ENCODE data around the gene WASF3.

Gene WASF3, protein sequence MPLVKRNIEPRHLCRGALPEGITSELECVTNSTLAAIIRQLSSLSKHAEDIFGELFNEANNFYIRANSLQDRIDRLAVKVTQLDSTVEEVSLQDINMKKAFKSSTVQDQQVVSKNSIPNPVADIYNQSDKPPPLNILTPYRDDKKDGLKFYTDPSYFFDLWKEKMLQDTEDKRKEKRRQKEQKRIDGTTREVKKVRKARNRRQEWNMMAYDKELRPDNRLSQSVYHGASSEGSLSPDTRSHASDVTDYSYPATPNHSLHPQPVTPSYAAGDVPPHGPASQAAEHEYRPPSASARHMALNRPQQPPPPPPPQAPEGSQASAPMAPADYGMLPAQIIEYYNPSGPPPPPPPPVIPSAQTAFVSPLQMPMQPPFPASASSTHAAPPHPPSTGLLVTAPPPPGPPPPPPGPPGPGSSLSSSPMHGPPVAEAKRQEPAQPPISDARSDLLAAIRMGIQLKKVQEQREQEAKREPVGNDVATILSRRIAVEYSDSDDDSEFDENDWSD

DNA sequence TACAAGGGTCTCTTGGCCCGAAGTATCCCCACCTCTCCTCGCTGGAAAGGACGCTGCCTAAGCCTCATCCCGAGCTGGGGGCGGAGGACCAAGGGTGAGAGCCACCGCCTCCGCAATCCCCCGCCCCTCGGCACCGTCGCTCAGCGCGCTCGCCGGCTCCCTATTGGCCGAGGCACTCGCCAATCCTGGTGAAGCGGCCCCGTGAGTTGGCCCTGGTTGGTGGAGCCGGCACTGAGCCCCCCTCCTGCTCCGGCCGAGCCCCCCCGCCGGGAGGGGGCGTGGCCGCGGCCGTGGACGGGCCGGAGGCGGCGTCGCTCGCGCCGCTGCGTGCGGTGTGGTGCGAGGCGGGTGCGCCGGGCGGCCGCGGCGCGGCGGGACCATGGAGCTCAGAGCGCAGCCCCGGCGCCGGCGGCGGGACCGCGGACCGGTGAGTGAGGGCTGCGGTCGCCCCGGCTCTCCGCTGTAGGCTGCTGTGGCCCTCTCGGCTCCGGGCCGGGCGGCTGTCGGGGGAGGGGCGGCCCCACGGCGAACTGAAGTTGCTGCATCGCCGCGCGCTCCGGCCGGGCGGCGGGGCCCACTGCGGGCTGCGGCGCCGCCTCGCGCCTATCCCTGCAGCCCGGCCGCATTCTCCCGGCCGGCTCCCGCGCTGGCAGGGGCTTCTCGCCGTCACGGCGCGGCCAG is at the start of gene WASF3:
WASF3 (plus strand) TSS at position 291 of the 681 bp plus-strand sequence. CDS start 84,588 bp downstream, outside the sequence.
- DNase-seq (ENCODE audit: low read depth in 2 of 2): peak in 1 of 2 donors; percentile 30

DNA sequence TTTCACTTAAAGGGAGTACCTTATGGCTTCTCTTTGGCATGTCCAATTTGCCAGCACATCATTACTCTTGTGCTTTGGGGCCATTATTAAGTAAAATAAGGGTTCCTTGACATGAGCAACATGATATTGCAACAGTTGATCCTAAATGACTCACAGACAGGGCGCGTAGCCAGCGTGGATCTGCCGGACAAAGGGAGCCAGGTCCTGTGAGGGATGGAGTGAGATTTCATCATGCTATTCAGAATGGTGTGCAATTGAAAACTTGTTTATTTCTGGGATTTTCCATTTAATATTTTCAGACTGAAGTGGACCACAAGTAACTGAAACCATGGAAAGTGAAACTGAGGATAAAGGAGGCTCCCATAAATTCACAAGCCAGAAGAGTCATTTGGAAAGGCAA is 48.6 kb upstream of the WASF3 start:
- DNase-seq (ENCODE audit: low read depth in 2 of 2): no peak

DNA sequence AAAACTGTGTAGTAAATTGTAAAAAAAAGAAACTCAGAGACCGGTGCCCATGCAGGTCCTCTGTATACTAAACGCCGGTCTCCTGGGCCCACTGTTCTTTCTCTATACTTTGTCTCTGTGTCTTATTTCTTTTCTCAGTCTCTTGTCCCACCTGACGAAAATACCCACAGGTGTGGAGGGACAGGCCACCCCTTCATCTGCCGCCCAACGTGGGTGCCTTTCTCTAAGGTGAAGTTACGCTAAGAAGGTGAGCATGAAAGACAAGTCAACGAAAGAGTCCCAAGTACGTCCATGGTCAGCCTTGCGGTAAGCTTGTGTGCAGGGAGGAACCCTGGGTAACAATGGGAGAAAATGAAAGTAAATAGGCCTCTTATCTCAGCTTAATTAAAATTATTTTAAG is 48.0 kb upstream of the WASF3 start:
- DNase-seq (ENCODE audit: low read depth in 2 of 2): no peak

DNA sequence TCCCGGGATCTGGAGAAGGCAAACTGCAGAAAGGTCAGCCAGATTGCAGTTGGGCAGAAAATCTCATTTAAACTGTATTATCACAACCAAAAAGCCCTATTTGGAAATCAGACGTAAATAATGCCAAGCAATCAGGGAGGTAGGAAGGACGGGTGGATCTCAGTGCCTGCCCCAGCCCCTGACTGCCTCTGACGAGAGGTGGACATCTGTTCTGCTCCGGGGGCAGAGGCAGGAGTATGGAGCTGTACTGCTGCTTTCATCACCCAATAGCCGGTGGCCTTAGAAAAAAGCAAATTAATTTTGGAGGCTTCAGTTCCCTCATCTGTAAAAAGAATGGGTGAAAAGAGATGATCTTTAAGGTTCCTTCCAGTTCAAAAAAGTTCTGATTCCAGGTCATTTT is 43.6 kb upstream of the WASF3 start:
- no peak for DNase-seq (ENCODE audit: low read depth in 2 of 2)

GRCh38 chr13:26515721-26516120 is 41.8 kb upstream of the WASF3 start:
- no peak for DNase-seq (ENCODE audit: low read depth in 2 of 2)

DNA sequence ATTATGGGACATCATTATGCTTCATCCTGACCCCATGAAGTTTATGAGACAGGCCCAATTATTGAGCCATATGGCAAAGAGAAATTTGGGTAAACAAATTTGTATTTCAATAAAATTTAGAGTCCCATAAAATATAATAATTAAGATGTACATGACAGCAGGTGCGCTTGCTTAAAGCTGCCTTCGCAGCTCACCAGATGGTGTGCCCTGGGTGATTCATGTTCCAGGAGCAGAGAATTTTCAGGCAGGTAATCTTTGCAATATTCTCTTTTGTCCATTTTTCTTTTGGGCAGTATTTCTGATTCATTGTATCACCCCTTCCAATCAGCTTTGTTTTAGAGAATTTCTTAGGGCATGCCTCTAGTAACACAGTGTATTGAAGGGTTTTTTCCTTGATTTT is 39.5 kb upstream of the WASF3 start:
- no peak for DNase-seq (ENCODE audit: low read depth in 2 of 2)

- DNase-seq (ENCODE audit: low read depth in 2 of 2): no peak
Observed at GRCh38 chr13:26518451-26518959, 39.0 kb upstream of the WASF3 start.

- no peak for DNase-seq (ENCODE audit: low read depth in 2 of 2)
Observed at GRCh38 chr13:26522571-26522970, 34.9 kb upstream of the WASF3 start.

- DNase-seq (ENCODE audit: low read depth in 2 of 2): no peak
Observed at GRCh38 chr13:26523007-26523406, 34.5 kb upstream of the WASF3 start.

DNA sequence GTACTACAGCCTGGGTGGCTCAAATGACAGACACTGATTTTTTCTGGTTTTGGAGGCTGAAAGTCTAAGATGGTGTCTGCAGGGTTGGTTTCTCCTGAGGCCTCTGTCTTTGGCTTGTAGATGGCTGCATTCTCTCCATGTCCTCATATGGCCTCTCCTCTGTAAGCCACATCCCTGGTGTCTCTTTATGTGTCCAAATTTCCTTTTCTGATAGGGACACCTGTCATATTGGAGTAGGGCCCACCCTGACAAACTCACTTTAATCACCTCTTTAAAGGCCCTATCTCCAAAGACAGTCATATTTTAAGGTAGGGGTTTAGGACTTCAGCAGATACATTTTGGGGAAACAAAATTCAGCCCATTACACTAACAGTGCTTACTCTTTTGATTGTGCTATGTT is 32.0 kb upstream of the WASF3 start:
- no peak for DNase-seq (ENCODE audit: low read depth in 2 of 2)

- DNase-seq (ENCODE audit: low read depth in 2 of 2): no peak
Observed at GRCh38 chr13:26526702-26527216, 30.7 kb upstream of the WASF3 start.

DNA sequence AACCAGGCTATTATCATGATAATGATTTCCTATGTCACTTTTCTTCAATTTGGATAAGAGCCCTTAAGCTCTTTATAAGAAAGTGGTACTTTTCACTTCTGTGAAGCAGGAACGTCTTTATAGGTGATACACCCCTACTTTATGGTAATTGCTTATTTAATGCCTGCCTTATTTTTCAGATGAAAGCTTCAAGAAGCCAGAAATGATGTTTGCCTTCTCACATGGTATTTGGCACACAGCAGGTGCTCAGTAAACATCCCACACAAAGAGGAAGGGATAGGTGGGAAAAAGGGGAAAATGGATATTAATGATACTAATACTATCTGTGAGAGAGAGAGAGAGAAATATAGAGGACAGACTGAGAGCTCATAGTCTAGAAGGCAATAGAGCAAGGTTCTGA is 29.0 kb upstream of the WASF3 start:
- no peak for DNase-seq (ENCODE audit: low read depth in 2 of 2)

- DNase-seq (ENCODE audit: low read depth in 2 of 2): no peak
Observed at GRCh38 chr13:26529441-26529840, 28.0 kb upstream of the WASF3 start.

DNA sequence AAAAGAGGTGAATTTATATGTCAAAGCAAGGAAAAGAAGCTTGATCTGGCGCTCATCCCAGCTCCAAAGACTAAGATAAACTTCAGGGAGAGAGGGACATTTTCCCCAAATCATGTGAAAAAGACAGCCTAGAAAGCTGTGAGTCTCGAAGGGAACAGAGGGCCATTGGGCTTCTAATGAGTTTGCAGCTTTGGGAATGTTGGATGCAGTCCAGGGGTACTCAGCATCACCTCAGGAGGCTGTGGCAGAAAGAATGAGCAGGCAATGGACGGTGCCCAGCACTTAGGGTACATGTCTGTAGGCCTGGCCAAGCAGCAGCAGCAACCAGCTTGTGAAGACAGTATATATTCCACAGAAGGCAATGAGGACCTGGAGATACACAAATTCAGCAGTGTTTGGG is 25.7 kb upstream of the WASF3 start:
- no peak for DNase-seq (ENCODE audit: low read depth in 2 of 2)

GRCh38 chr13:26534036-26534726 is 23.3 kb upstream of the WASF3 start:
- DNase-seq (ENCODE audit: low read depth in 2 of 2): no peak

DNA sequence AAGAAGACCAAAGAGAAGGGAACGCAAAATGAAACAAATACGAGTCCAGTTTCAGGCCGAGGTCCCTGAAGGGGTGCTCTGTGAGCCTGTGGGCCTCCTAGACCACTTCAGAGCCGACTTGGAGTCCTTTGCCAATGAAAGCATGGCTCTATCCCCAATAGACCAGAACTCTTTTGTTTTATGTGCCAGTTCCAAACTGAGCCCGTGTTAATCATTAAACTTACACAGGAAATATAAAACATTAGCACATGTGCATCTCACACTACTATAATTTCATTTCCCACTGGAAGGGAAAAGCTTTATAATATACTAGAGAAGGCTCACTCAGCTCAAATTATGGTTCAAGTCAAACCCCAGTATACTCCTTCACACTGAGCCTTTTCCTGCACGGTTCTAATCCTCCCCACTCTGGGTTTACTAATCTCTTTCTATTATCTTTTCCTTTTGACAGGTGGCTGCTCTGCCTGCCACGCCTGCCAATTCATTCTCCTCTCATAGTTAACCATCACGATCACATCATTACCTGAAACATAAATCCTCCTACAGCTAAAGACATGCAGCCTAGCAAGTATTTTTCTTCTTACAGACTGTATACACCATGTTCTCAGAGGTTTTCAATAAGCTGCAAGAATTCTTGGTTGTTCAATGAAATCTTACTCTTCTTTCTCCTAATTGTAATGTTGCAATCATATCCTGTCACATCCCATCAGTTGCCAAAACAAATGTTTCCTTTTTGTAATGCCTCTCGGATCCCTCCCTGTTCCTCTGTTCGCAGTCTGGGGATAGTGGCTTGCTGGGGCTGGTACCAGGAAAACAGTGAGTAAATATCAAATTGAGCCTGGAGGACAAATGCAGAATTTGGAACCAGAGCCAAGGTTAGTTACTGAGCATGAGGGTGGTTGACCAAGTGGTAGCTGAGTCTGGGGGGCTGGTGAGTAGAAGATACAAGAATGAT is 18.8 kb upstream of the WASF3 start:
- no peak for DNase-seq (ENCODE audit: low read depth in 2 of 2)

GRCh38 chr13:26539738-26540292 is 17.7 kb upstream of the WASF3 start:
- no peak for DNase-seq (ENCODE audit: low read depth in 2 of 2)

DNA sequence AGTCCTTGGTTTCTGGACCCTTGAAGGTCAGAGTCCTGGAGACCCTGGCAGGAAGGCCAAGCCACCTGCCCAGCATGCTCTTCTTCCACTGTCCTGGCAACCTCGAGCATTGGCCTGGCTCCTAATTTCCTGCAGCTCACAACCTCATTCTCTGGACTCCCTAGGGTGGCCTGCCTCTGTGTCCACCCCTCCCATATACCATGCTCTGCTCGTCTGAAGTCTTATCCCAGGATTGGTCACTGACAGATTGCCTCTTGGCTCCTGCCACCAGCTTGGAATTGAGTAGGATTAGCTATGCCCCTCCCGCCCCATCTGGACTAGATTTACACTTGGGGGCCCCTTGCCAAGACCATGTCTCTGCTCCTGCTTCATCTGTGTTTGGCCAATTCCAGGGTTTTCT is 17.1 kb upstream of the WASF3 start:
- no peak for DNase-seq (ENCODE audit: low read depth in 2 of 2)

DNA sequence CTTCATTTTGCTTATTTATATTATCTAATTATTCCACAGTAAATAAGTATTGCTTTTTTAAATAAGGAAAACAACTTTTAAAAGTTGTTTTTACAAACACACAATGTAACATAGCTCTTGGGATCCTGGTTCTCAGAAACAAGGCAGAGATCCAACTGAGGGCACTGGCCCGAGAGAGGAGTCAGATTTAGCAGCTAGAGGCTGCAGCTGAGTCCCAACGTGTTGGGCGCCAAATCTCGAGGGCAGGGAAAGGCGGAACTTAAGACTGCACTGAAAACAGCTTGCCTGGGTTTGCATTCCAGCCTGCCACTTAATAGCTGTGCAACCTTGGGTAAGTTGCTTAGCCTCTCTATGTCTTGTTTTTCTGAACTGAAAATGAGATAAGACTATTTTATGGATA is 16.4 kb upstream of the WASF3 start:
- DNase-seq (ENCODE audit: low read depth in 2 of 2): no peak

DNA sequence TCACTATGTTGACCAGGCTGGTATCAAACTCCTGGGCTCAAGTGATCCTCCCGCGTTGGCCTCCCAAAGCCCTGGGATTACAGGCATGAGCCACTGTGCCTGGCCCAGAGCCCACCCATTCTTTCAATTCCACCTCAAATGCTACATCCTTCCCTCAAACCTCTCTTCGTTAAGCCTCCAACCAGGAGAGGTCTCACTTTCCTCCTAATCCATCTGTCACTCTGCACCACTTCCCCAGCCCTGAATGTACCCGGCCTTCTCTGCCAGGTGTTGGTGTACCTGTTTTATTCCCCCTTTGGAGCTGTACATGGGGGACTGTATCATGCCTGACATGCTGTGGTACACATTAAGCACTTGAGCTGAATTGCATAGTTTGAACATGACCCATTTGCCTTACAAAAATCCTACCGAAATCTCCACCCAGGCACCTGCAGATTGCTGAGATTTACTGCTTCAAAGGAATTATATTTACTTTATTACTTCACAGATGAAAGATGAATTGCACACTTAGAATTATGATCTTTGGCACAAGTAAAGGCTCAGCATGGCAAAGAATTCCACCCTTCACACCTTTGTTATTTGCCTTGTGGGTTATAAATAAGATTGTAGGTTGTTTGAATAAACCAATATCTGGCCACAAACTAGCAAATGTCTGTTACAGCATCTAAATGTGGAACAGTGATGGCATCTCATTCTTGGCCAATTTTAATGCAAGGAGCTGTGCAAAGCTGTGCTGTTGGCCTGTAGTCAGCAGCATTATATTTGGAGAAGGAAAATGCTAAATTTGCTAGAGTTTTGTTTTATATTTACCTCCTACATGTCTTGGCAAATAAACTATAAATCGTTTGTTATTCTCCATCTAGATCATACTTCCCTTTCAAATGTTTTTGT is 15.6 kb upstream of the WASF3 start:
- DNase-seq (ENCODE audit: low read depth in 2 of 2): no peak
